ENCODE results near the gene URI1.
"Not testable (repeated sequence)": the region's sequence is repeated elsewhere in the genome, so short reads cannot be mapped to it uniquely, and the experiment has no call there.

The URI1 gene

GRCh38 chr19:29941828-29942403 lies at the start of gene URI1:
Gene URI1, plus strand, starts transcription at chr19:29942239. Its CDS starts 309 bp downstream, at chr19:29942548.
- peak; percentile 97 to 98 for DNase-seq (ENCODE audit: low read depth in 2 of 2)

- DNase-seq (ENCODE audit: low read depth in 2 of 2) = no peak
Observed at GRCh38 chr19:29893606-29894284, 48.3 kb upstream of the URI1 start.

- DNase-seq (ENCODE audit: low read depth in 2 of 2) = no peak
Observed at GRCh38 chr19:29896802-29897201, 45.2 kb upstream of the URI1 start.

GRCh38 chr19:29897466-29897865 lies 44.6 kb upstream of the URI1 start:
- DNase-seq (ENCODE audit: low read depth in 2 of 2) = no peak

GRCh38 chr19:29904017-29904416 lies 38.0 kb upstream of the URI1 start:
- DNase-seq (ENCODE audit: low read depth in 2 of 2) = no peak

- no peak for DNase-seq (ENCODE audit: low read depth in 2 of 2)
Observed at GRCh38 chr19:29908963-29909944, 32.8 kb upstream of the URI1 start.

- no peak for DNase-seq (ENCODE audit: low read depth in 2 of 2)
Observed at GRCh38 chr19:29914933-29915332, 27.1 kb upstream of the URI1 start.

- not testable (repeated sequence) for DNase-seq (ENCODE audit: low read depth in 2 of 2)
Observed at GRCh38 chr19:29915832-29916231, 26.2 kb upstream of the URI1 start.

GRCh38 chr19:29917911-29918310 lies 24.1 kb upstream of the URI1 start:
- no peak for DNase-seq (ENCODE audit: low read depth in 2 of 2)

GRCh38 chr19:29918891-29919290 lies 23.1 kb upstream of the URI1 start:
- no peak for DNase-seq (ENCODE audit: low read depth in 2 of 2)

GRCh38 chr19:29922972-29923371 lies 19.1 kb upstream of the URI1 start:
- no peak for DNase-seq (ENCODE audit: low read depth in 2 of 2)

GRCh38 chr19:29923653-29924052 lies 18.4 kb upstream of the URI1 start:
- DNase-seq (ENCODE audit: low read depth in 2 of 2) = no peak

GRCh38 chr19:29926031-29926430 lies 16.0 kb upstream of the URI1 start:
- no peak for DNase-seq (ENCODE audit: low read depth in 2 of 2)

- no peak for DNase-seq (ENCODE audit: low read depth in 2 of 2)
Observed at GRCh38 chr19:29926801-29927200, 15.2 kb upstream of the URI1 start.

- DNase-seq (ENCODE audit: low read depth in 2 of 2) = no peak
Observed at GRCh38 chr19:29927944-29928625, 14.0 kb upstream of the URI1 start.

- no peak for DNase-seq (ENCODE audit: low read depth in 2 of 2)
Observed at GRCh38 chr19:29928831-29929230, 13.2 kb upstream of the URI1 start.

- no peak for DNase-seq (ENCODE audit: low read depth in 2 of 2)
Observed at GRCh38 chr19:29934257-29934656, 7.8 kb upstream of the URI1 start.

GRCh38 chr19:29934781-29935180 lies 7.3 kb upstream of the URI1 start:
- no peak for DNase-seq (ENCODE audit: low read depth in 2 of 2)

- no peak for DNase-seq (ENCODE audit: low read depth in 2 of 2)
Observed at GRCh38 chr19:29936409-29936808, 5.6 kb upstream of the URI1 start.

- no peak for DNase-seq (ENCODE audit: low read depth in 2 of 2)
Observed at GRCh38 chr19:29939628-29940027, 2.4 kb upstream of the URI1 start.

- DNase-seq (ENCODE audit: low read depth in 2 of 2) = no peak
Observed at GRCh38 chr19:29940971-29941585, 961 bp upstream of the URI1 start.

All from stimulated activated CD4-positive, alpha-beta T cell treated with anti-CD3 and anti-CD28 coated beads, Interleukin-1b, Interleukin-23, amount 100 ng/mL, for 4 hours (primary cell).